Superior temporal gyrus (tissue), 1 donor: ENCODE results near the gene SNX30.
A peak's percentile ranks its signal among the peaks of the same experiment; 100 is the strongest.

ENCODE experiments used
- DNase-seq: peaks from one replicate; pipeline ENCODE4 v3.0.0-alpha.2; 2016; ENCODE audit errors: extremely low spot score

The SNX30 gene

DNA sequence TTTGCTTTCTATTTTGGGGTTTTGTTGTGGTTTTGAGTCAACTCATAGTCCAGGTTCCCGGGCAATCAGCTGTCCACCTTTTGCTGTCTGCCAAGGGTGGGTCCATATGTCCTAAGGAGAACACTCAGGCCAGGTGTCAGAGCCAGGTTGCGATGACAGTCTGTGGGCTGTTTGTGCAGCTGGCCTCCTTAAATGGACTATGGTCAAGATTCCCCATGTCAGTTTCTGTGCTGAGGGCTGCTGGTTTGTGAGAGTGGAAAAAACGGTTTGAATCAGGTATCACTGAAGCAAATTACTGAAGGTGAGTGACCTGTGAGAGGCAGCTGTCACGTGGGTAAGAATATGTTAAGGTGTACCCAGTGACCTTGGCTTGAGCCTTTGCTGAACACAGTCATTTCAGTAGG is 33.0 kb downstream of the SNX30 start:
- DNase-seq, result no peak

DNA sequence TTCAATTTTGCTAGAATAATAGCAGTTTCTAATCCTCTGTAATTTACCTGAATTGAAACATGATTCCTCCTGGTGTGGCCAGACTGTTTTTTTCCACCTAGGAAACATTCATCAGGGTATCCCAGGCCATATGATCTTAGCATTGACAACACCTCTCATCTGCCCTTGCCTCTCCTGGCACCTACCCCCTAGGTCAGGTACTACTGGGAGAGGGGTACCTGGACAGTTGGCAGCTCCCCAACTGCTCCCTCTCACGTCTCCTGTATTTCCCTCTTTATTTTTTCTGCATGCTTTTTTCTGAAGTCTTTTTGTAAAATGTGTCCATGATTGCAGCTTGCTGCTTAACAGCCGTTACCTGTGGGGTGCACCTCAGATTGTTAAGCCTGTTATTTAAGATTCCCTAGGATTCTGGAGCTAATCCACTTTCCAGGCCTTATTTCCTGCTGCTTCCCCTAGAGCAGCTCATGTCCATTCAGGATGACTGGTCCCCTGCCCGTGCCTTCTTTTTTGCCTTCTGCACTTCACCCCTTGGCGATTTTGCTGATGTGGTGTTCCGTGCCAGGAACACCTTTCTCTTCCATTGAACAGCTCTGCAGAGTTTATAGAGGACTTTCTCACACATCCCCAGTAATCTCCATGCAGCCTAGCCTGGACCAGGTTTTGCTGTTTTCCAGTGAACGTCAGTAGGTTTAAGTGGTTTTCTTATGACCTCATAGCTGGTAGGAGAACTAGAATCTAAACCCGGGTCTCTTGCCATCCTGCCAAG is 33.6 kb downstream of the SNX30 start:
- no peak for DNase-seq

DNA sequence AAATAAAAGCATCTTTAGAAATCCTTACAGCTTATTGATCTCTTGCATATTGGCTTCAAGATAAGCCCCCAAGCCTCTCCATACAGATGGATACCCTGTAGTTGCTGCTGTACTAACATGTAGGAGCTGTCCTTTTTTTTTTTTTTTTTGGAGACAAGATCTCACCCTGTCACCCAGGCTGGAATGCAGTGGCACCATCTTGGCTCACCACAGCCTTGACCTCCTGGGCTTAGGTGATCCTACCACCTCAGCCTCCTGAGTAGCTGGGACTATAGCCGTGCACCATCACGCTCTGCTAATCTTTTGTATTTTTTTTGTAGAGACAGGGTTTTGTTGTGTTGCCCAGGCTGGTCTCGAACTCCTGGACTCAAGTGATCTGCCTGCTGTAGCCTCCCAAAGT is 35.4 kb downstream of the SNX30 start:
- no peak for DNase-seq

DNA sequence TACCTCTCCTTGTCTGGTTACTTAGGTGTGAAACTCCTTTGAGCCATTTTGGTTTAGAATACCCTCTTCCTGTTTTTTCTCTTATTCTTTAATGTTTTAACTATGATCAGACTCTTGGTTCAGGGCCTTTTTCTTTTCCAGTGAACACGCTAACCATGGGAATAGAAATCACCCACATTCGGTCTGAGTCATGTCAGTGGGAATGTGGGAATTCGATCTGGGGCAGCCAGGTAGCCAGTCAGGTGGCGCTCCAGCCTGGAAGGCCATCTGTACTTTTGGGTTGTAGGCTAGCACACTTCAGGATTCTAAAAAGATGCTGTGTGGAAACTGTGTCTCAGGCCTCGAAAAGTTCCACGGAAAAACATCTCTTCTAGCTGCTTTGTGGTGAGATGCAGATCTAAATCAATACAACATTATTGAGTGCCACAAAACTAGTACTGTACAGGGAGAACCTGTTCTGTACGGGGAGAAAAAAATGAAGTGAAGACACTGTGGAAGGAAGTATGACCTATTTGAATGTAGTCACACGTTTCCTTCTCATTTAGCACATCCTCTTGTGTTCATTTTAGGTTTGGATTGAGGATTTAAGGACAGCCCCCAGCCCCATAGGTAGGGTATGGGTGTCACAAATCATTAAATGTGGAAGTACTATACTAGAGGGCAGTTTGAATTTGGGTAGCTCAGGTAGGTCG is 36.4 kb downstream of the SNX30 start:
- DNase-seq, result no peak

DNA sequence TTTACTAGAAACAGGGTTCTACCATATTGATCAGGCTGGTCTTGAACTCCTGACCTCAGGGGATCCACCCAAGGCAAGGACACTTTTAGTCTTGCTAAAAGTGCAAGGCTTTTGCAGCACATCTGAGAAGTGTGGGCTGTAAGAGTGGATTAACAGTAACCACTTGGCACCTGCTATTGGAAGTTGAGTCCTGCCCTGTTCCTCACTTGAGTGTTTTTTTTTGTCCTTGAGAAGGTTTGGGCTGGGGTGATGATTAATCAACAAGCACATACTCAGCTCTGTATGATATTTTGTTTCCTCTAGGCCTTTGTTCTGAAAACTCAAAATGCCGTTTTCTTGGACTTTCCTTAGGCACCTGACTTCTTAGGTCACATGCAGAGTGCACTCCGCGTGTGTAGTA is 37.4 kb downstream of the SNX30 start:
- DNase-seq, result no peak

DNA sequence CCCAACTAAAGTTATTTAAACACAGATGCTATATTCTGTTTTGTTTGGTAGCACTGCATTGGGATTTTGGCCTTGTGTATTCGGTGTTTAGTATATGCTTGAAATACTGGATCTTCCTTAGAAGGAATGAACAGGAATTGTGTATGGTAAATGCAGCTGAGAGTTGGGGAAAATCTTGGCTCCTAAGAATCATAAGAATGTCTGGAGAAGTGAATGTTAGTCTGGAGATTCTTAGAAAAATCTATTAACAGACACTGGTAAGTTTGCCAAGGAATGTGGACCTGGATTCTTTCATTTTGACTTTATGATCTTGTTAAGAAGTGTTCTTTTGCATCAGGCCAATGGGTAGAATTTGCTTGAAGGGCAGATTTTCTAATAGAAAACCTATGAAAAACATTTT is 38.9 kb downstream of the SNX30 start:
- no peak for DNase-seq

DNA sequence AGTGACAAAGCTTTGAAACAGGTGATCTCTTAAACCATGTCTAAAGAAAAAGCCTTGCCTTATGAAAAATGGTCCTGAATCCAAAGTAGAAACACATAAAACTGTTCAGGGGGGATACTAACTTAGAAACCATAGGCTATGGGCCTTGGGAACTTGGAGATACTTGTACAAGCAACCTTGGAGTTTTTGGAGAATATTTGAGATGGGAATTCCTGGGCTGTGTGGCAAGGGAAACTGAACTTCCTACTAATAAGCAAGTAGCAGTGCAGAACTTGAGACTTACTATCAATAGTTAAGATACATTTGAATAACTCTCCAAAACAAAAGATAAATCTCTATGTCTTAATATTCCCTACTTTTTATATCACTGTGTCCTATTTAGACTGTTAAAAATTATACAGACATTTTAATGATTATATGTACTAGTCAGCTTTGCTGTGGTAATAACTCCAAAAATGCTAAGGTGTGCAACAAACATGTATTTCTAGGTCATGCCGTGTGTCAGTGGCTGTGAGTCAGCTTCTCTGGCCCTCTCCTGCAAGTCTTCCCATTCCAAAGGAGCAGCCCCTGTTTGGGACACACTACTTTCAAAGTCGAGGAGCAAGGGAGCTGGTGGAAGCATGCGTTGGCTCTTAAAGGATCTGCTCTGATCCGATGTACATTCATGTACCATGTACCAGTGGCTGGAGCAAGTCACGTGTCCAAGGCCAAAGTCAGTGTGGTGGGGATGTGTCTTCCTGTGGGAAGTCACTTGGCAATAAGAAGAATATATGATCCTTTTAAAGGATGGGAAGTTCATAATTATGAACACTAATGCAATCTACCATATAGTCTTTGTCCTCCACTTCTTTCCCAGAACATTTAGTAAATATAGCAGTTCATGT is 39.6 kb downstream of the SNX30 start:
- no peak for DNase-seq

DNA sequence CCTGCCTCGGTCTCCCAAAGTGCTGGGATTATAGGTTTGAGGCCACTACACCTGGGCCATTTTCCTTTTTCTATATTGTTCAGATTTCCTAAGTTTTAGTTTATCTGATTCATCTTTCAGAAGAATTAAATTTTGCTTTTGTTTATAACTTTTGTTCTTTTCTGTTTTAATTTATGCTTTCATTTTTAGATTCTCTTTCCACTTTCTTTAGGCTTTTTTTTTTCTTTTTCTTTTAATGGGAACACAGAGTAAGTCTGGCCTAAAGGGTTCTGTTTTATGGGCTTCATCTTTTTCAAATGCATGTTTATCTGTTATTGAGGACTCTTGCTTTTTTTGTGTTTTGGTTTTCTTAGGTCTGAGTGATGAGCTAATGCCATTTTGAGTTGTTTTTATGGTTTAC is 42.1 kb downstream of the SNX30 start:
- no peak for DNase-seq

DNA sequence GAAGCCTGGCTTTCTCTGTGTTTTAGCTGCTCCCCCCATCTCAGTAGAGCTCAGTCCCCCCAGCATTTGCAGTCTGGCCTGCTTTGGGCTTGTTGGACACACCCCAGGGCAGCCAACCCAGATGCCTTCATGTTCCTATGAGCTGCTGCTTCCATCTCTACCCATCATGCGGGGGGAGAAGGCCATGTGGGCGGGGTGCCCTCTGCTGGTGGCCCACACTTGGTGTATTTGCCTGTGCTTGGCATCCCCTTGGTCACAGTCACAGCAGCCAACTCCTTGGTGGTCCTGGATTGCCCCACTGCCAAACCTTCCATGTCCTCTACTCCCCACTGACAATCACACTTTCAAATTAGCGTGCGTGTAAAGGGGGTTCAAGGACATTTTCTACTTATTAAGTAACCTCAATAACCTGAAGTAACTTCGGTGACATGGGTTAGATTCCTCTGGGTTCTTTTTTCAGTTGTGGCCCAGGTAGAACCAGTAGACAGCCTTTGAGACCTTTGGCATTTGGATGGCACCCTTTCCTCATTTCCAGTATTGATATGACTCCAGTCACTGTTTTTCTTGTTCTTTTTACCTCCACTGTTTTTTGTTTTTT is 42.8 kb downstream of the SNX30 start:
- peak; percentile 76 for DNase-seq

DNA sequence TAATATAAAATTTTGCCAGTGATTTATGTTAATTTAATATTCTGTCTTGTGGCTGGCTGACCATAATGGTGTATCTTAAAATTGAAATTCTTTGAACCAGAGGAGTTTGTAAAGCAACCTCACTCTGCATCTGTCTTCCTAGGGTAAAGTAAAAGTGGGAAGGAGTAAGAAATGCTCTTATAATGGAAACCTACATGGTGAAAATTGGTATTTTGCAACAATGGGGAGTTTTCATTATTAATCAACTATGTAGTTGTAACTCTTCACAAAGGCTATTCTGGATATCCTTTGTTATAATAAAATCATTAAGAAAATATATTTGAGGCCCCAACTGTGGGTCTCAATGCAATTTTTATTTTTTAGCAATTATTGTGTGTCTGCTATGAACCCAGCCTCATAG is 44.2 kb downstream of the SNX30 start:
- no peak for DNase-seq

DNA sequence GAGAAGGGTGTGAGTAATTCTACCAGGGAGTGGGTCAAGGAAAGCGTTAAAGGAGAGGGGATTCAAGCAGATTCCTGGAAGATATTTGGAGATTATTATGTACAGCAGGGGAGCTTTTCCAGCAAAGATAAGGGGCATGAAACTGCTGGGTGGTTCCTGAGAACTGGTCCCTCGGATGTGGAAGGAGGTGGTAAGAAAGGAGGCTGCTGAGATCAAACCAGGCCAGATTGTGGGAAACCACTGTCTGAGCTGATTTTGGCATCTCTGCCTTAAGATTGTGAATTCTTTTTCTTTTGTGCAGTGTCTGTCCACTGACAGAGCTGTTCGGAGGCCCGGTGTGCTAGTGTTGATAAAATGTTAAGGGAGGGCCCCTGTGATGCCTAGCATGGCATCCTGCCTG is 45.4 kb downstream of the SNX30 start:
- no peak for DNase-seq

DNA sequence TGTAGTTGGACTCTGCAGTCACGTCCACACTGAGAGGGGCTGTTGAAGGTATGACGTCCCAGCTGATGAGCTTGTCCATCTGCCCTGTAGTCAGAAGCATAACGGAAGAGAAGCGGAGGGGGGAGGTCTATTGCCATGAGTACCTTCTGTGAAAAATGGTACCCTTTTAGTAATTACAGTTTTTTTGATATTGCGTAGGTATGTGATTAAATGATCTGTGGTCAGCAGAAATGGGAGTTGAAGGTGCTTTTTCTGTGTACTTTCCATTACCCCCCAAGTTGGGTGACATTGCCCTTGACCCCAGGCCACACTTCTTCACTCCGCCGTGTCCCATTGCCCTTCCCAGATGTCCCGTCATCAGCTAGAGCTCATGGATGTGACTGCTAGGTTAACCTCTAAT is 45.9 kb downstream of the SNX30 start:
- DNase-seq, result no peak

DNA sequence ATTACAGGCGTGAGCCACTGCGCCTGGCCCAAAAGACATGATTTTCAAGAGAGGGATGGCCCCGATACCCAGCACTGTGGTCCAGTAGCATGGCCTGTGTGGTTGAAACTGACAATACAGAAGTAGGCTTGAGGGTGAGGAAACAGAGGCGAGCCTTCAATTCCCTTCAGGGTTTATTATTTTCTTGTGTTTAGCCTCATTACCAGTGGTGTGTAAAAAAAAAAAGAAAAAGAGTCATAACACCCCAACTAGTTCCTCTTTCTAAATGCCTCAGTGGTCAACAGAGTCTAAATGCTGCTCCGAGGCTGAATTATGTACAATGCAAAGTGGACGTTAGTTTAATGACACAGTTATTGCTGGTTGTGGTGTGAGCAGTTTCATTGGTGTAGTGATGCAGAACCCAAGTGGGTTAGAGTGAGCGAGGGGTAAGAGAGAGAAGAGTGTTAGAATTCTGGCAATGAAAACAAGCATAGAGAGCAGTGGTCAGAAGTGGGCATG is 58.8 kb downstream of the SNX30 start:
- no peak for DNase-seq

DNA sequence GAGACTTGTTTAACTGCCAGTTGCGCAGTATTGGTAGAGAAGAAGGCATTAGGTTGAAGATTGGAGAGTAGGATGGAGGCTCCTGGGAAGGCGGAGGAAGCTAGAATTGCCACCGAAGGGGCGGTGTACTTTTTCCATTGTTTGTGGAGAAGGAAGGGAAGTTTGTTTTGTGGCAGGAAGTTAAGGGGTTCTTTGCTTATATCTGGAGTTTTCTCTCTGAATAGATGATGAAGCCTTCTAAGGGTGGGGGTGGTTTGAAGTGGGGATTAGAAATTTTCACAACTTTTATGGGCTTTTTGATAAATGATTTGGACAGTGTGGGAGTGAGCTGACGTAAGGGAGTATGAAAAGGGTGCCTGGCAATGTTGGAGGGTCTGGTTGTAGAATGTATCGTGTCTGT is 59.3 kb downstream of the SNX30 start:
- no peak for DNase-seq

DNA sequence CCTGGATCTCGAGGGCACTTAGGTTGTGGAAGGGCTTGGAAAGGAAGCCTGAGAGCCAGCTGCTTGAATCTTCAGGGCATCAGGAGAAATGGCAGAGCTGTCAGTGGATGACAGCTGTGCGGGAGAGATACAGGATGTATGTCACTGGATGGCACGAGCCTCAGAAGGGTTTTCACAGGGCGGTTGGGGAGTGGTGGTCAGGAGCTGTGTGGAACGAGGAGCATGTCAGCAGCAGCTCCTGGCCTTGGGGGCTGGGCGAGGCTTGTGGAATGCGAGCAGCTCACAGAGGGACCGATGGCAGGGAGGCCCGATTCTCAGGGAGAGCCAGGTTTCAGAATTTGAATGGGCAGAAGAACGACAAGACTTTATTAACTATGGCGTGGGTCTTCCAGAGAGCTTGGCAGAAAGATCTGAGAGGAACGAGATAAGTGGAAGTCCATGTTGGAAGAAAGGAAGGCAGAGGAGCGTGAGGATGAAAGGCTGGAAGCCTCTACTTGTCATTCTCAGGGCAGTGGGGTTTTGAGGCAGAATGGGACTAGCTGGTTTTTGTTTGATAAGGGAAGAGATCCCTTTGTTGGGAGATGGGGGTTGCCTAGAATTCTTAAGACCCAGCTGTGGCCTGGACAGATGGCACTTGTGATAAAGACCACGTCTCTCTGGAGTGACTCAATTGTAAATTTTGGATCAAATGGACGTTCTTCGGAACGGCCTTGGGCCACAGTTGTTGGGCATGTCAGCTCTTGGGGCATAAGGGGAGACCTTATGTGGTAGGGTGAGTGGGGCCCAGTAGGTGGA is 60.3 kb downstream of the SNX30 start:
- no peak for DNase-seq

DNA sequence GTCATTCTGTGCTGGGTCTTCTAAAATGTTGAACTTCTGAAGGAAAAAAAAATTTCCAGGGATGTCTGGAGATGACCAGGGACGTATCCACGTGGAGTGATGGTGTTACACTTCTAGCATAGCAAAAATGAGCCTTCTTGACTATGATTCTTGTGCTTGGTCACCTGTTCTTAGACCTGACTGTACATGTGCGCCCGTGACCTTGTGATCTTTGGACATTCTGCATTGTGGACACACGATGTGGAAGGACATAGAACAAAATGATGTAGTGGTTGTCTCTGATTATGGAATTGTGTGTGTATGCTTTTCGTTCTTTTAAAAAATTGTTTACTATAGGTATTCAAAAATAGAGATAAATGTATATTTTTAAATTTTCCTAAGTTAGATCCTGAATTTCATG is 61.0 kb downstream of the SNX30 start:
- no peak for DNase-seq

DNA sequence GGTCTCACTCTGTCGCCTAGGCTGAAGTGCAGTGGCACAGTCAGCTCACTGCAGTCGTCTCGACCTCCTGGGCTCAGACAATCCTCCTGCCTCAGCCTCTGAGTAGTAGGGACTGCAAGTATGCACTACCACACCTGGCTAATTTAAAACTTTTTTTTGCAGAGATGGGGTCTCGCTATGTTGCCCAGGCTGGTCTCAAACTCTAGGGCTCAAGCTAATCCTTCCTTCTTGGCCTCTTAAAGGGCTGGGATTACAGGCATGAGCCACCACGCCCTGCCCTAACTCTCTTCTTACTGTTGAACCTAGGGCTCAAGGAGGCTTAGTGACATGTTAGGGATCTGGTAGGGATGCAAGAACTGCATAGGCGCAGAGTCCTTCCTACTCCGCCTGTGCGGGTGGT is 65.3 kb downstream of the SNX30 start:
- DNase-seq, result no peak

DNA sequence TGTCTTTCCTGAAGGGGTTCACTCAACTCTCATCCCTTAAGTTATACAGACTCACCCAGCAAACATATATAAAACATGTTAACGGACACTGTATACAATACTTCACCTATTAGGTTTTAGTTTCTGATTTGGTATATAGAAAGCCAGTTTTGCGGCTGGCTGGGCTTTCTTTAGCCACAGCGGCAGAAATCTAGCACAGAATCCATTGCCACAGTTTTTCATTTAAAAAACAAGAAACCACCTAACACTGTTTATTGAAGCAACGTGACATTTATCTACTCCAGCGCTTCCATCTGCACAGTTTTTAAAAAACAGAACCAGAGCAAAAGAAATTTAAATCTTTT is 67.3 kb downstream of the SNX30 start:
- DNase-seq, result no peak

DNA sequence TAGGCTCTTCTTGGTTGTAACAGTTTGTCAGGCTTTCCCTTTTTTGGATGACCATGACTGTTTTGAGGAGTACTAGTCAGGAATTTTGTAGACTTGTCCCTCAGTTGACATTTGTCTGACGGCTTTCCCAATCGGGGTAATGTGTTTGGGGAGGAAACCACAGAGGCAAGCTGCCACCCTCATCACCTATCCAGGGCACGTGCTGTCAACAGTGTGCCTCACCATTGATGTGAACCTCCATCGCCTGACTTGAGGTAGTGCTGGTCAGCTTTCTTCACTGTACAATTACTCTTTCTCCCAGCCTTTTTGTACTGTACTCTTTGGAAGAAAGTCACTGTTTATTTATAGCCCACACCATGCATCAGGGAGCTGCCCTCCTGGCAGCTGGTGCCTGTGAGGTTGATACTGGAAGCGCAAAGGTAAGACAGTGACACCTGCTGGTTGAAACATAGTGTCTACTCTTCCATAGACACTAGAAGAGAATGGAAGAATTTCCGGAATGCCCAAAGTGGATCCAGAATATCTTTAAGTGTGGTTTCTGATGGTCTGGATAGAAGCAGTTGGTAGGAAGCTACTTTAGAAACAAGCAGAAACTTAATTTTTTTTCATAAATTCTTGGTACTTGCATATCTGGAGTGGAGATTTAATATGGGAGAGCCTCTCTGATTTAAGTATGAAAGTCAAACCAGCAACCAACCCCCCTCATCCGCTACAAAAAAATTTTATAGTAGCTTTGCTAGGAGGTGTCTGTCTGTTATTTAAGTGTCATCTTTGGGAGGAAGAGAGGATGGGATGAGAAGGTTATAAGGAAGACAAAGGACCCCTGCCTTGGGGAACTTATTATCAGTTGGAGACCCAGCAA is 69.3 kb downstream of the SNX30 start:
- peak; percentile 70 for DNase-seq

DNA sequence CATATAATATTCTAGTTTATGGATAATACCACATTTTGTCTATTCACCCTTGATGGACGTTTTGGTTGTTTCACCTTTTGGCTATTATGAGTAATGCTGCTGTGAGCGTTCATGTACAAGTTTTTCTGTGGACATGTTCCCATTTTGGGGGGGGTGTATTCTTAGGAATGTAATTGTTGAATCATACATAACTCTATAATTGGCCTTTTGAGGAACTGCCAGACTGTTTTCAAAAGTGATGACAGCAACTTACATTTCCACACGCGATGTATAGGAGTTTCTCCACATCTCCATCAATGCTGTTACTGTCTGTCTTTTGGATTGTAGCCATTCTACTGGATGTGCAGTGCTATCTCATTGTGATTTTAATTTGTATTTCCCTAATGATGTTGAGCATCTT is 70.3 kb downstream of the SNX30 start:
- no peak for DNase-seq
